Measurements from ENCODE around the gene MTHFD1. TPM values are rescaled to one million over a fixed set of nuclear protein-coding genes. Genes with fewer than 3 reads are reported as not detected.

Gene MTHFD1
- total and polyA plus RNA-seq, 9 of the 15 experiments (the other 6 are each of a cell fraction or from before 2014, with no cell fraction given) = 66.7 to 158 (median 90.9) TPM

DNA sequence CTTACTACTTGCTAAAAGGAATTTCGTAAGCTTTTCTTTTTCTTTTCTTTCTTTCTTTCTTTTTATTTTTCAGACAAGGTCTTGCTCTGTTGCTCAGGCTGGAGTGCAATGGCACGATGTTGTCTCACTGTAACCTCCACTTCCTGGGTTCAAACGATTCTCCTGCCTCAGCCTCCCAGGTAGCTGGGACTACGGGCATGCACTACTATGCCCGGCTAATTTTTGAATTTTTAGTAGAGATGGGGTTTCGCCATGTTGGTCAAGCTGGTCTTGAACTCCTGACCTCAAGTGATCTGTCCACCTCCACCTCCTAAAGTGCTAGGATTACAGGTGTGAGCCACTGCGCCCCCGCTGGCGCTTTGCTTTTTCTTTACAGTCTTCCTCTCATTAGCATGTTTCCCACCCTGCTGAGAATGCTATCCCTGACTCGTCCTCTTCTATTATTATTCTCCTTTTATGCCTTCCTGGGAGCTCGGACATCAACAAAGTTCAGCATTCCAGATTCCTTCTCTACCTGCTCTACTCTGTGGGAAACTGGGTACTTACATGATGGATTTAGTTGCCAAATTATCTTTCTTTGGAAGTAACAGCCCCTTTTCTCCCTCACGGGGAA, 3.1 kb downstream of the MTHFD1 start:
- DNase-seq (ENCODE audit: extremely low read depth in 1 of 4, low spot score in 3 of 4) = peak in 1 of 4 experiments; percentile 8
- H3K9me1 ChIP-seq (ENCODE audit: control insufficient read depth, insufficient read depth, low read length) = no peaks in the 10 kb centered on the region
- WGBS (ENCODE audit: insufficient coverage, low coverage, missing lambda C conversion rate) = 73% methylated on average over 11 of the region's 12 CpGs
- peaks cover 97% of the 10 kb centered on the region for H3K79me2 ChIP-seq (ENCODE audit: control insufficient read depth, insufficient read depth, low read length)
- BruUV-seq (replicated peaks) = no TSS peak
- H3K36me3 ChIP-seq (ENCODE audit: control insufficient read depth, insufficient read depth, low read length) = peaks cover 51% of the 10 kb centered on the region
- peak overlapping the region; percentile 38 for H3K4me2 ChIP-seq (ENCODE audit: insufficient read depth, low read length)
- TF ChIP-seq PTBP1 (IDR thresholded peaks at IDR 0.05; ENCODE audit: low read depth, low read length) = no peak
- no peak for TF ChIP-seq RUNX1 (IDR thresholded peaks at IDR 0.05; ENCODE audit: low read depth)
- no peak for TF ChIP-seq PTTG1 (tag; IDR thresholded peaks at IDR 0.05; ENCODE audit: low read depth)
- no peak for TF ChIP-seq NFYB (IDR thresholded peaks at IDR 0.05; ENCODE audit: extremely low read depth, insufficient read length)
- no peak for TF ChIP-seq ATF7 (IDR thresholded peaks at IDR 0.05)
- no peak for TF ChIP-seq FOXK2 (conservative IDR thresholded peaks at IDR 0.05 in 1 of 2, IDR thresholded peaks at IDR 0.05 in 1 of 2; ENCODE audit: low read depth in 2 of 2)
- no peaks in the 10 kb centered on the region for H3K27me3 ChIP-seq (ENCODE audit: control insufficient read depth in 2 of 2, insufficient read depth in 2 of 2, low read length in 2 of 2)
- no peak overlapping the region for H3K4me3 ChIP-seq
- H4K20me1 ChIP-seq (replicated peaks; ENCODE audit: control insufficient read depth, insufficient read depth, low read length) = no peaks in the 10 kb centered on the region; the same call in 1 of the 2 replicates
- in situ Hi-C loops (cut with MboI) = no loop called here
- FAIRE-seq = no peak
- no peak overlapping the region for H2AFZ ChIP-seq (ENCODE audit: low read depth, low read length)
- H3K27ac ChIP-seq (ENCODE audit: extremely low read depth, low read depth, low read length) = peak overlapping the region; percentile 44; the same call in 1 of the 3 replicates
- no peak for ATAC-seq
- CTCF ChIA-PET (ENCODE audit: low intra/inter-chr PET ratio) = no interaction called here
- POLR2A ChIA-PET = interaction anchor here (1.4 kb wide), 1 partner anchor 11 kb away, joined by 4 read pairs; no protein-coding TSS in a partner anchor
- intact Hi-C loops (cut with micrococcal nuclease) = no loop called here
- no peak overlapping the region; a peak in 1 of 4 replicates for H3K9ac ChIP-seq (ENCODE audit: insufficient read depth in 1 of 2, low read depth in 2 of 2, low read length in 2 of 2)
- H3K9me3 ChIP-seq (replicated peaks; ENCODE audit: control insufficient read depth, insufficient read depth, low read depth, low read length) = no peaks in the 10 kb centered on the region
- peaks cover 9 to 34% of the 10 kb centered on the region in 2 experiments; a peak in 4 of 5 replicates for H3K4me1 ChIP-seq (replicated peaks in 1 of 2; ENCODE audit: control insufficient read depth in 2 of 2, insufficient read depth in 2 of 2, low read length in 2 of 2)
